Parathyroid adenoma (tissue), 2 donors: Measurements from ENCODE around the gene CER1.

Experiments
- H2AFZ ChIP-seq: fragments of 300-600 bp; sonication (generic); one replicate; pipeline ENCODE4 v1.7.0; 2017; ENCODE audit warnings: antibody characterized with exemption, mild to moderate bottlenecking
- H3K27ac ChIP-seq: fragments of 300-600 bp; sonication (generic); one replicate; pipeline ENCODE4 v1.7.0; 2017
- H3K27me3 ChIP-seq: fragments of 300-600 bp; sonication (generic); one replicate; pipeline ENCODE4 v1.7.0; 2017; ENCODE audit warnings: low read length; ENCODE audit not compliant: control insufficient read depth, insufficient read depth
- H3K36me3 ChIP-seq: fragments of 300-600 bp; sonication (generic); one replicate; pipeline ENCODE4 v1.7.0; 2017; ENCODE audit warnings: low read length; ENCODE audit not compliant: control insufficient read depth, insufficient read depth
- H3K4me1 ChIP-seq: fragments of 300-600 bp; sonication (generic); one replicate; pipeline ENCODE4 v1.7.0; 2017; ENCODE audit warnings: control low read depth
- H3K4me2 ChIP-seq: fragments of 300-600 bp; sonication (generic); one replicate; pipeline ENCODE4 v1.7.0; 2017; ENCODE audit warnings: low read length
- H3K4me3 ChIP-seq: fragments of 300-600 bp; sonication (generic); one replicate; pipeline ENCODE4 v1.7.0; 2017; ENCODE audit warnings: low read depth, low read length
- H3K79me2 ChIP-seq: fragments of 300-600 bp; sonication (generic); one replicate; pipeline ENCODE4 v1.7.0; 2017; ENCODE audit warnings: control low read depth
- H3K9ac ChIP-seq: fragments of 300-600 bp; sonication (generic); one replicate; pipeline ENCODE4 v1.7.0; 2017; ENCODE audit warnings: mild to moderate bottlenecking
- H3K9me3 ChIP-seq: fragments of 300-600 bp; sonication (generic); one replicate; pipeline ENCODE4 v1.7.0; 2017; ENCODE audit warnings: low read length; ENCODE audit not compliant: control insufficient read depth
- TF ChIP-seq, protein P1 (sequence below): fragments of 300-600 bp; sonication (generic); IDR thresholded peaks from one replicate; pipeline ENCODE4 v1.7.0; 2017; ENCODE audit warnings: antibody characterized with exemption, mild to moderate bottlenecking
- donor health status: primary hyperparathyroidism.

The CER1 gene, protein sequence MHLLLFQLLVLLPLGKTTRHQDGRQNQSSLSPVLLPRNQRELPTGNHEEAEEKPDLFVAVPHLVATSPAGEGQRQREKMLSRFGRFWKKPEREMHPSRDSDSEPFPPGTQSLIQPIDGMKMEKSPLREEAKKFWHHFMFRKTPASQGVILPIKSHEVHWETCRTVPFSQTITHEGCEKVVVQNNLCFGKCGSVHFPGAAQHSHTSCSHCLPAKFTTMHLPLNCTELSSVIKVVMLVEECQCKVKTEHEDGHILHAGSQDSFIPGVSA

DNA sequence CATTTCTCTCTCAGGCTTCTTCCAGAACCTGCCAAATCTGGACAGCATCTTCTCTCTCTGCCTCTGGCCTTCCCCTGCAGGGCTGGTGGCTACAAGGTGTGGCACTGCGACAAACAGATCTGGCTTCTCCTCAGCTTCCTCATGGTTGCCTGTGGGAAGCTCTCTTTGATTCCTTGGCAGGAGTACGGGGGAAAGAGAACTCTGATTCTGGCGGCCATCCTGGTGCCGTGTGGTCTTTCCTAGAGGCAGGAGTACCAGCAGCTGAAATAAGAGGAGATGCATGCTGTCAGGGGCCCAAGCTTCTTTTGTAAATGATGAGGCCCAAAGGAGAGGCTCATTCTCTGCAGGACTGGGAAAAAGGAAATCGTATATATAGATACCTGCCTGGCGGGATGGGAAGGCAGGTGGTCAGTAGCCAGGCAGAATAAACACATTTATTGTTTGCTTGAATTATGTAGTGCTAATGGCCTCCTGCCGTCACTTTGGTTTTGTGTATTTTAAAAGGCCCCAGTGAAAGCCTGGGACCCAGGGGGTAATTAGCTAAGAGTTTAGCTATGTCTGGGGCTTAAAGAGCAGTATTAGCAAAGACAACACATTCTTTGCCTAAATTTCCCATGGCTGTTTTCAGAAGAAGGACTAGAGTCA, at the start of gene CER1:
Gene CER1 (minus strand): TSS at position 343 of the 645 bp plus-strand sequence. CDS start 61 bp downstream, at position 282.
- no peaks in the 10 kb centered on the region for H3K4me1 ChIP-seq
- H3K4me3 ChIP-seq, result no peak within 1 kb of the TSS
- no peaks in the 10 kb centered on the region for H3K36me3 ChIP-seq
- H3K27me3 ChIP-seq, result no peaks in the 10 kb centered on the region
- H3K27ac ChIP-seq, result no peak within 1 kb of the TSS
- TF ChIP-seq, protein P1, sequence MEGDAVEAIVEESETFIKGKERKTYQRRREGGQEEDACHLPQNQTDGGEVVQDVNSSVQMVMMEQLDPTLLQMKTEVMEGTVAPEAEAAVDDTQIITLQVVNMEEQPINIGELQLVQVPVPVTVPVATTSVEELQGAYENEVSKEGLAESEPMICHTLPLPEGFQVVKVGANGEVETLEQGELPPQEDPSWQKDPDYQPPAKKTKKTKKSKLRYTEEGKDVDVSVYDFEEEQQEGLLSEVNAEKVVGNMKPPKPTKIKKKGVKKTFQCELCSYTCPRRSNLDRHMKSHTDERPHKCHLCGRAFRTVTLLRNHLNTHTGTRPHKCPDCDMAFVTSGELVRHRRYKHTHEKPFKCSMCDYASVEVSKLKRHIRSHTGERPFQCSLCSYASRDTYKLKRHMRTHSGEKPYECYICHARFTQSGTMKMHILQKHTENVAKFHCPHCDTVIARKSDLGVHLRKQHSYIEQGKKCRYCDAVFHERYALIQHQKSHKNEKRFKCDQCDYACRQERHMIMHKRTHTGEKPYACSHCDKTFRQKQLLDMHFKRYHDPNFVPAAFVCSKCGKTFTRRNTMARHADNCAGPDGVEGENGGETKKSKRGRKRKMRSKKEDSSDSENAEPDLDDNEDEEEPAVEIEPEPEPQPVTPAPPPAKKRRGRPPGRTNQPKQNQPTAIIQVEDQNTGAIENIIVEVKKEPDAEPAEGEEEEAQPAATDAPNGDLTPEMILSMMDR, result no peak
- no peaks in the 10 kb centered on the region for H3K9me3 ChIP-seq
- H3K9ac ChIP-seq, result no peak within 1 kb of the TSS
- H3K79me2 ChIP-seq, result no peaks in the 10 kb centered on the region
- no peak within 1 kb of the TSS for H3K4me2 ChIP-seq
- H2AFZ ChIP-seq, result no peak within 1 kb of the TSS

DNA sequence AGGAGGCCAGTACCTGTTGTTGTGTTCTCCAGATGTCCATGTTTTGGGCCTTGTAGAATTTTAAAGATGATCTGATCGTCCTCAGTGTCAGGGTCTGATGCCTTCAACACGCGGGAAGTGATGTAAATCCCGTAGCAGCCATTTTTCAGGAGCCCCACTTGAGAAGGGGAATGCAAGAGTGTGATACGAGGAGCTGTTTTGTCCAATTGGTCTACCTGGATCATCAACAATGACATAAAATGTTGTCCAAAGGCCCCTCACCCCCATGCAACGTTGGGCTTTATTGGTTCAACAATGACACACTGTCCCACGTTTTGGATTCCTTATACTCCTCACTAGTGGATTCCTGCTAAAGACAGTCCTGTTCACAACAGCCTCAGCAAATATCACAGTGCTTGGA, 48.1 kb upstream of the CER1 start:
- H3K27me3 ChIP-seq, result no peaks in the 10 kb centered on the region
- H3K79me2 ChIP-seq, result no peaks in the 10 kb centered on the region
- no peak overlapping the region for H2AFZ ChIP-seq
- TF ChIP-seq, protein P1, result no peak
- H3K27ac ChIP-seq, result no peak overlapping the region
- no peak overlapping the region for H3K9ac ChIP-seq
- no peak overlapping the region for H3K4me3 ChIP-seq
- H3K9me3 ChIP-seq, result no peaks in the 10 kb centered on the region
- H3K4me2 ChIP-seq, result no peak overlapping the region
- H3K36me3 ChIP-seq, result no peaks in the 10 kb centered on the region
- H3K4me1 ChIP-seq, result no peaks in the 10 kb centered on the region

DNA sequence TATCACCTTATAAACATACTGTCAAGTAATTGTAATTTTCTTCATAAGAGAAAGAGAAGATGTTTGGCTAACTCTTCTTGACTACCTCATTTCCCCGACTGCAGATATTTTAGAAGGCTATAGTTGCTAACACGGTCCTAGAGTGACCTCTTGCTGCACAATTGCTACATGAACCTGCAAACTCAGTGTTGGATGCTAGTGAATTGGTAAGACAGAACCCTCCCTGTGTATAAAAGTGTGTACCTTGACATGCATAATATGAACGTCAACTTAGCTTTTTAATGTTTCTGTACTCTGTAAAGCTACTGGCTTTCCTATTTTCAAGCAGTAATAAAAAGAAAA, 46.7 kb upstream of the CER1 start:
- Histone ChIP-seq H3K27ac (no peak overlapping the region), H3K4me3 (no peak overlapping the region), H3K79me2 (no peaks in the 10 kb centered on the region), H3K4me1 (no peaks in the 10 kb centered on the region), H3K9ac (no peak overlapping the region), H3K36me3 (no peaks in the 10 kb centered on the region), H2AFZ (no peak overlapping the region), H3K4me2 (no peak overlapping the region), H3K9me3 (no peaks in the 10 kb centered on the region), H3K27me3 (no peaks in the 10 kb centered on the region)
- TF ChIP-seq, protein P1, result no peak

DNA sequence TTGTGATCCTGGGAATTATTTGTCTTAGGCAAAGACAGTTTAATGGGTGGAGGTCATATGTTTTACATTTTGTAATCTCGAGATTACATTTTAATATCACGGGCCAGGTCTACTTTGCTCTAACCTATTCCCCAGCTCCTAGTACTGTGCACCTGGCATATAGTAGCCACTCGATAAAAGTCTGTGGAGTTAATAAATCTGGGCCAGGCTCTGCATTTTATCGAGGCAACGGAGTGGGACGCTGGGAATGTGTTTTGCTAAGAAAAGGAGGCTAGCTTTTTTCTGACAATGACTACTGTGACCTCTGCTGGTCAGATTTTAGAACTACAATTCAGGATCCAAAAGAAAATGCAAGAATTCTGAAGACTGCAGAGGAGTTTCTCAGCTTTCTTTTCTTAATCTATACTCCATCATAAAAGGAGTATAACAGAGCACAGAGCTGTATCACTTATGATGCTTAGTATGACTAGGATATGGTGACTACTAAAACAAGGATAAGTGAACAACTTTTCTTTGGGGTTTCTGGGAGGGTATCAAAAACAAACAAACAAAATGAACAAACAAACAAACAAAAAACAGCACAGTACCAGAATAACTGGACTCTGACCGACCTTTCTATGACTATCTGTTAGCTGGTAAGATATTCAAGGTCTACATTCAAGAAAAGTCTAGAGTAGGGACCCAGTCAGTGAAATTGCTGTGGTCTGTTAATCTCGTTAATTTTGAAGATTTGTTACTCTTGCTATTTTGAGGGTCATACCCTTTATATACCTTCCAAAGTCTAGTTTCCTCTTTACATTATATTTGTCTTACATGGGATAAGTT, 46.1 kb upstream of the CER1 start:
- Histone ChIP-seq H3K27ac (no peak overlapping the region), H3K36me3 (no peaks in the 10 kb centered on the region), H3K9ac (no peak overlapping the region), H2AFZ (peak overlapping the region; percentile 53), H3K4me3 (no peak overlapping the region), H3K4me1 (no peaks in the 10 kb centered on the region), H3K9me3 (no peaks in the 10 kb centered on the region), H3K79me2 (no peaks in the 10 kb centered on the region), H3K4me2 (peak overlapping the region; percentile 43), H3K27me3 (no peaks in the 10 kb centered on the region)
- TF ChIP-seq, protein P1, result peak; percentile 55
